Neural crest cell (in vitro differentiated cells): ENCODE measurements around the gene SYT8. TPM values are rescaled to one million over a fixed set of nuclear protein-coding genes. Genes with fewer than 3 reads are reported as not detected.
A peak's percentile ranks its signal among the peaks of the same experiment; 100 is the strongest.

Experiments
- DNase-seq: peaks from one replicate; pipeline ENCODE4 v3.0.0; 2021; ENCODE audit warnings: low read depth, mixed read lengths, low spot score
- H3K27ac Mint-ChIP-seq: one replicate; pipeline ENCODE4 v1.8.0; 2021; ENCODE audit warnings: mild to moderate bottlenecking, mixed read lengths; ENCODE audit not compliant: unreplicated experiment
- H3K27me3 Mint-ChIP-seq: 2 replicates; pipeline ENCODE4 v1.8.0; 2021; ENCODE audit warnings: low read depth, mild to moderate bottlenecking, mixed read lengths
- H3K36me3 Mint-ChIP-seq: 2 replicates; pipeline ENCODE4 v1.8.0; 2021; ENCODE audit warnings: low read depth, mild to moderate bottlenecking, mixed read lengths
- H3K4me1 Mint-ChIP-seq: 2 replicates; pipeline ENCODE4 v1.8.0; 2021; ENCODE audit warnings: mixed read lengths
- H3K4me3 Mint-ChIP-seq: one replicate; pipeline ENCODE4 v1.8.0; 2021; ENCODE audit warnings: mild to moderate bottlenecking, mixed read lengths
- H3K9me3 Mint-ChIP-seq: 2 replicates; pipeline ENCODE4 v1.8.0; 2021; ENCODE audit warnings: mixed read lengths
- CTCF ChIP-seq: fragments of 200-600 bp; sonication (generic); conservative IDR thresholded peaks from 2 replicates; pipeline ENCODE4 v1.5.0; 2021; ENCODE audit warnings: antibody characterized with exemption, mild to moderate bottlenecking
- total RNA-seq: library from RNA; stranded (reverse); gene quantifications from 2 replicates; pipeline ENCODE4 v1.2.1, GENCODE V29; 2021

SYT8 gene
- total RNA-seq, 1 donor from 2014 or later, result not detected

GRCh38 chr11:1847006-1847735, 12.4 kb downstream of the SYT8 start:
- no peaks in the 10 kb centered on the region for H3K36me3 Mint-ChIP-seq
- H3K4me1 Mint-ChIP-seq, result peaks cover 9% of the 10 kb centered on the region
- TF ChIP-seq CTCF, result no peak
- DNase-seq, result no peak
- no peak overlapping the region for H3K4me3 Mint-ChIP-seq
- no peaks in the 10 kb centered on the region for H3K9me3 Mint-ChIP-seq
- H3K27ac Mint-ChIP-seq, result no peak overlapping the region
- no peaks in the 10 kb centered on the region for H3K27me3 Mint-ChIP-seq

- H3K4me1 Mint-ChIP-seq, result peaks cover 9% of the 10 kb centered on the region
- TF ChIP-seq CTCF, result no peak
- H3K9me3 Mint-ChIP-seq, result no peaks in the 10 kb centered on the region
- H3K27ac Mint-ChIP-seq, result peak overlapping the region; percentile 12
- no peaks in the 10 kb centered on the region for H3K36me3 Mint-ChIP-seq
- DNase-seq, result no peak
- H3K4me3 Mint-ChIP-seq, result no peak overlapping the region
- no peaks in the 10 kb centered on the region for H3K27me3 Mint-ChIP-seq
These were observed 13.3 kb downstream of the SYT8 start for GRCh38 chr11:1847926-1848639.

GRCh38 chr11:1848640-1849430, 14.0 kb downstream of the SYT8 start:
- no peak for DNase-seq
- H3K4me3 Mint-ChIP-seq, result no peak overlapping the region
- peaks cover 9% of the 10 kb centered on the region for H3K4me1 Mint-ChIP-seq
- H3K27me3 Mint-ChIP-seq, result no peaks in the 10 kb centered on the region
- no peaks in the 10 kb centered on the region for H3K36me3 Mint-ChIP-seq
- TF ChIP-seq CTCF, result no peak
- no peak overlapping the region for H3K27ac Mint-ChIP-seq
- no peaks in the 10 kb centered on the region for H3K9me3 Mint-ChIP-seq

- Mint-ChIP-seq H3K4me1 (no peaks in the 10 kb centered on the region), H3K4me3 (no peak overlapping the region), H3K36me3 (no peaks in the 10 kb centered on the region), H3K27me3 (no peaks in the 10 kb centered on the region), H3K27ac (peak overlapping the region; percentile 50), H3K9me3 (no peaks in the 10 kb centered on the region)
- no peak for TF ChIP-seq CTCF
- DNase-seq, result no peak
These were observed 16.8 kb downstream of the SYT8 start for GRCh38 chr11:1851468-1852180.

GRCh38 chr11:1852271-1852876, 17.6 kb downstream of the SYT8 start:
- TF ChIP-seq CTCF, result no peak

More at GRCh38 chr11:1852271-1852876, 17.6 kb downstream of the SYT8 start:
- H3K4me3 Mint-ChIP-seq, result no peak overlapping the region
- H3K4me1 Mint-ChIP-seq, result no peaks in the 10 kb centered on the region
- peak overlapping the region; percentile 50 for H3K27ac Mint-ChIP-seq
- H3K9me3 Mint-ChIP-seq, result no peaks in the 10 kb centered on the region
- no peaks in the 10 kb centered on the region for H3K27me3 Mint-ChIP-seq
- H3K36me3 Mint-ChIP-seq, result no peaks in the 10 kb centered on the region
- no peak for DNase-seq
